Mucosa of stomach (tissue), 1 donor: Measurements from ENCODE around the gene VSTM5.

Experiments used
- H3K27me3 ChIP-seq: one replicate; pipeline ENCODE4 v1.7.0; 2013; ENCODE audit warnings: mild to moderate bottlenecking, low read length; ENCODE audit not compliant: control insufficient read depth, insufficient read depth
- H3K36me3 ChIP-seq: one replicate; pipeline ENCODE4 v1.7.0; 2013; ENCODE audit warnings: low read length; ENCODE audit not compliant: control insufficient read depth, insufficient read depth
- H3K4me1 ChIP-seq: one replicate; pipeline ENCODE4 v1.7.0; 2013; ENCODE audit warnings: mild to moderate bottlenecking, low read length; ENCODE audit not compliant: control insufficient read depth, insufficient read depth
- H3K4me3 ChIP-seq: one replicate; pipeline ENCODE4 v1.7.0; 2013; ENCODE audit warnings: low read length
- H3K9ac ChIP-seq: one replicate; pipeline ENCODE4 v1.7.0; 2013; ENCODE audit warnings: mild to moderate bottlenecking, low read length, moderate library complexity
- H3K9me3 ChIP-seq: one replicate; pipeline ENCODE4 v1.7.0; 2013; ENCODE audit warnings: mild to moderate bottlenecking, low read length, moderate library complexity; ENCODE audit not compliant: control insufficient read depth
- donor health status: Pancreatic carcinoma.

Gene VSTM5

GRCh38 chr11:93817426-93818348 lies 32.7 kb downstream of the VSTM5 start:
- Histone ChIP-seq H3K36me3 (no peaks in the 10 kb centered on the region), H3K27me3 (no peaks in the 10 kb centered on the region), H3K9ac (no peak overlapping the region), H3K4me1 (peaks cover 7% of the 10 kb centered on the region), H3K9me3 (no peaks in the 10 kb centered on the region), H3K4me3 (no peak overlapping the region)

GRCh38 chr11:93814966-93815633 lies 35.3 kb downstream of the VSTM5 start:
- H3K27me3 ChIP-seq, result no peaks in the 10 kb centered on the region
- H3K4me1 ChIP-seq, result no peaks in the 10 kb centered on the region
- no peaks in the 10 kb centered on the region for H3K9me3 ChIP-seq
- H3K9ac ChIP-seq, result no peak overlapping the region
- H3K36me3 ChIP-seq, result peaks cover 4% of the 10 kb centered on the region
- H3K4me3 ChIP-seq, result no peak overlapping the region

- Histone ChIP-seq H3K9ac (no peak overlapping the region), H3K36me3 (peaks cover 11% of the 10 kb centered on the region), H3K27me3 (no peaks in the 10 kb centered on the region), H3K4me3 (no peak overlapping the region), H3K4me1 (no peaks in the 10 kb centered on the region), H3K9me3 (no peaks in the 10 kb centered on the region)
Observed at GRCh38 chr11:93813974-93814373, 36.4 kb downstream of the VSTM5 start.

GRCh38 chr11:93807980-93808379 lies 42.4 kb downstream of the VSTM5 start:
- no peaks in the 10 kb centered on the region for H3K27me3 ChIP-seq
- H3K9me3 ChIP-seq, result no peaks in the 10 kb centered on the region
- H3K4me3 ChIP-seq, result no peak overlapping the region
- no peak overlapping the region for H3K9ac ChIP-seq
- H3K4me1 ChIP-seq, result no peaks in the 10 kb centered on the region
- peaks cover 20% of the 10 kb centered on the region for H3K36me3 ChIP-seq

- Histone ChIP-seq H3K4me3 (no peak overlapping the region), H3K36me3 (peaks cover 19% of the 10 kb centered on the region)
Observed at GRCh38 chr11:93804879-93805278, 45.5 kb downstream of the VSTM5 start.

GRCh38 chr11:93801366-93801765 lies 49.1 kb downstream of the VSTM5 start:
- no peaks in the 10 kb centered on the region for H3K4me1 ChIP-seq
- peaks cover 8% of the 10 kb centered on the region for H3K36me3 ChIP-seq
- no peak overlapping the region for H3K9ac ChIP-seq
- H3K27me3 ChIP-seq, result no peaks in the 10 kb centered on the region
- H3K9me3 ChIP-seq, result no peaks in the 10 kb centered on the region
- no peak overlapping the region for H3K4me3 ChIP-seq

More at GRCh38 chr11:93804879-93805278, 45.5 kb downstream of the VSTM5 start:
- no peaks in the 10 kb centered on the region for H3K9me3 ChIP-seq
- no peaks in the 10 kb centered on the region for H3K4me1 ChIP-seq
- no peaks in the 10 kb centered on the region for H3K27me3 ChIP-seq
- H3K9ac ChIP-seq, result no peak overlapping the region

- no peak overlapping the region for H3K4me3 ChIP-seq
- H3K9me3 ChIP-seq, result no peaks in the 10 kb centered on the region
- H3K27me3 ChIP-seq, result no peaks in the 10 kb centered on the region
- no peak overlapping the region for H3K9ac ChIP-seq
- H3K36me3 ChIP-seq, result peaks cover 8% of the 10 kb centered on the region
- H3K4me1 ChIP-seq, result no peaks in the 10 kb centered on the region
Observed at GRCh38 chr11:93796441-93797231, 53.8 kb downstream of the VSTM5 start.

- Histone ChIP-seq H3K27me3 (no peaks in the 10 kb centered on the region), H3K9me3 (no peaks in the 10 kb centered on the region), H3K36me3 (peaks cover 2% of the 10 kb centered on the region), H3K4me3 (no peak overlapping the region), H3K4me1 (peaks cover 5% of the 10 kb centered on the region), H3K9ac (no peak overlapping the region)
Observed at GRCh38 chr11:93791493-93791892, 58.9 kb downstream of the VSTM5 start.

GRCh38 chr11:93784935-93785360 lies 65.5 kb downstream of the VSTM5 start:
- no peaks in the 10 kb centered on the region for H3K9me3 ChIP-seq
- H3K36me3 ChIP-seq, result no peaks in the 10 kb centered on the region
- H3K4me3 ChIP-seq, result peak overlapping the region; percentile 80
- H3K9ac ChIP-seq, result peak overlapping the region; percentile 93
- H3K4me1 ChIP-seq, result peaks cover 15% of the 10 kb centered on the region
- H3K27me3 ChIP-seq, result no peaks in the 10 kb centered on the region

GRCh38 chr11:93784145-93784934 lies 66.1 kb downstream of the VSTM5 start, which contains the start of gene MED17:
TSS of gene MED17 (plus strand) at chr11:93784282. CDS start at chr11:93784514, 232 bp downstream.
- Histone ChIP-seq H3K9ac (peak within 1 kb of the TSS; percentile 93), H3K36me3 (no peaks in the 10 kb centered on the region), H3K9me3 (no peaks in the 10 kb centered on the region), H3K4me3 (peak within 1 kb of the TSS; percentile 80), H3K4me1 (peaks cover 15% of the 10 kb centered on the region), H3K27me3 (no peaks in the 10 kb centered on the region)

GRCh38 chr11:93783765-93784144 lies 66.7 kb downstream of the VSTM5 start:
- peak overlapping the region; percentile 93 for H3K9ac ChIP-seq
- H3K36me3 ChIP-seq, result no peaks in the 10 kb centered on the region
- no peaks in the 10 kb centered on the region for H3K27me3 ChIP-seq
- no peaks in the 10 kb centered on the region for H3K9me3 ChIP-seq
- H3K4me1 ChIP-seq, result peaks cover 15% of the 10 kb centered on the region
- H3K4me3 ChIP-seq, result peak overlapping the region; percentile 80
